HG03571 (cell line): ENCODE results near the gene LRMDA.
"Not testable (repeated sequence)": the region's sequence is repeated elsewhere in the genome, so short reads cannot be mapped to it uniquely, and the experiment has no call there.

Experiments
- ATAC-seq: cut with Tn5 transposase; IDR thresholded peaks from one replicate; pipeline ENCODE4 v1.9.1; 2021; ENCODE audit not compliant: unreplicated experiment

LRMDA gene

DNA sequence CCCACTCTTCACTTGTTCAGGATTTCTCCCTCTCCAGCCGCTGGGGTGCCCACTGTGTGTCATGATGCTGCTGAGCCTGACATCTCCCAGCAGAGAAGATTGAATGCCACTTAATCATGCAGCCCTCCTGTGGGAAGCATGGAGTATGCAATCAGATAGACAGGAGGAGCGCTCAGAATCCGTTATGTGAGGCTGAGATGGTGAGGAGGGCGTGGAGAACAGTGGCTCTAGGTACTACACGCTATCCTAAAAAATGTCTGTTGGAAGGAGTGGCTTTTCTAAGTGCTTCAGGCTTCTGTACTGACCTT lies 334.3 kb downstream of the LRMDA start:
- ATAC-seq: no peak

DNA sequence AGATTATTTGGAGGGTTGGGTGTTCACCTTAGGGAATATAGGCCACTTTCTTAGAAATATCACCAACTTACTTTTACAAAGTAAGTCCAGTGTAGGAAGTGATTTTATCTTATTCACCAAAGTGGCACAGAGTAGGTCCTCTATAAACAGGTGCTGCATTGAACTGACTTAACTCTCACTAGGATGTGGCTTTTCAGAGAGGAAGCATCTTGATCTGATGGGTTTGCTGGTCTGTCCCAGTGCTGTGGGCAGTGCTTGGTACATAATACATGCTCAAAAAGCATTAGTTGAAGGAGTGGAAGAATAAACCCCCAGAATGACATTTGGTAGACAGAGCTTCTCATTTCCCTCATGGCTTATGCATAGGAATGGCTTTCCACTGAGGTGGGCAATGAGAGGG lies 334.7 kb downstream of the LRMDA start:
- ATAC-seq: no peak

DNA sequence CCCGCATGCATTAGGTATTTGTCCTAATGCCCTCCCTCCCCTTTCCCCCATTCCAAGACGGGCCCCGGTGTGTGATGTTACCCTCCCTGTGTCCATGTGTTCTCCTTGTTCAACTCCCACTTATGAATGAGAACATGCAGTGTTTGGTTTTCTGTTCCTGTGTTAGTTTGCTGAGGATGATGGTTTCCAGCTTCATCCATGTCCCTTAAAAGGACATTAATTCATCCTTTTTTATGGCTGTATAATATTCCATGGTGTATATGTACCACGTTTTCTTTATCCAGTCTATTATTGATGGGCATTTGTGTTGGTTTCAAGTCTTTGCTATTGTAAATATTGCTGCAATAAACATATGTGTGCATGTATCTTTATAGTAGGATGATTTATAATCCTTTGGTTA lies 335.3 kb downstream of the LRMDA start:
- ATAC-seq: not testable (repeated sequence)

DNA sequence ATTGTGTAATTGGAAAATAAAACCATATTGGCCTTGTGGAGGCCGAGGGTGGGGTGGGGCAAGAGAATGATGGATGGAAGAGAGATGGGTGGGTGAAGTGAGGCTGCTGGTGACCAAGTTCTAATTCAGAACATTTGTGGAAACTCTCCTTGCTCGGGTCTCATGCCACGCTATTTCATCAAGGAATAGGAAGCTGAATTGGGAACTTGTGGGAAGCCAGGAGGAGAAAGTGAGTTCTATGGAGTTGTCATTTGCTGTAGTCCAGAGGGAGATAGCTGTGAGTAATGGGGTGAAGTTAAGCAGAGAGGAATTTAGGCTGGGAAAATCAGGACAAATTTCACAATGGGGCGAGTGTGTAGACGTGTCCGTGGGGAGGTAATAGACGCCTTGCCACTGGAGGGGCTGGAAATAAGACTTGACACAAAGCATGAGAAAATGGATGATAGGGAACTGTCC lies 339.2 kb downstream of the LRMDA start:
- no peak for ATAC-seq

DNA sequence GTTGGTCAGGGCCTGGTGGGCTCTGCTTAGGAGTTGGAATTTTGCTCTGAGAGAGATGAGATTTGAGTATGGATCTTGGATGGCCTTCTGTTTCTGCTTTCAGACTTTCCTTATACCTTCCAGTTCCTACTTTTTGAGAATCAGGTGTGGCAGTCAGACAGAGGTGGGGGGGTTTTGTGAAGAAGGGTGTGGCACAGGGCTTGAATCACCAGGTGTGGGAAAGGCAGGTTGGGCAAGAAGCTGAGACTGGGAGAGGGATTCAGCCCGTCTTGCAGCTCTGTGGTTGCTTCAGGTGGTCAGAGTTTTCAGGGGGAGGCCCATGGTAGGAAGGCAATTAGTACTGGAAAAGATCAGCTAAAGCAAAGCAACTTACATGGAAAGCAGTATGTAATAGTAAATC lies 340.2 kb downstream of the LRMDA start:
- ATAC-seq: no peak

DNA sequence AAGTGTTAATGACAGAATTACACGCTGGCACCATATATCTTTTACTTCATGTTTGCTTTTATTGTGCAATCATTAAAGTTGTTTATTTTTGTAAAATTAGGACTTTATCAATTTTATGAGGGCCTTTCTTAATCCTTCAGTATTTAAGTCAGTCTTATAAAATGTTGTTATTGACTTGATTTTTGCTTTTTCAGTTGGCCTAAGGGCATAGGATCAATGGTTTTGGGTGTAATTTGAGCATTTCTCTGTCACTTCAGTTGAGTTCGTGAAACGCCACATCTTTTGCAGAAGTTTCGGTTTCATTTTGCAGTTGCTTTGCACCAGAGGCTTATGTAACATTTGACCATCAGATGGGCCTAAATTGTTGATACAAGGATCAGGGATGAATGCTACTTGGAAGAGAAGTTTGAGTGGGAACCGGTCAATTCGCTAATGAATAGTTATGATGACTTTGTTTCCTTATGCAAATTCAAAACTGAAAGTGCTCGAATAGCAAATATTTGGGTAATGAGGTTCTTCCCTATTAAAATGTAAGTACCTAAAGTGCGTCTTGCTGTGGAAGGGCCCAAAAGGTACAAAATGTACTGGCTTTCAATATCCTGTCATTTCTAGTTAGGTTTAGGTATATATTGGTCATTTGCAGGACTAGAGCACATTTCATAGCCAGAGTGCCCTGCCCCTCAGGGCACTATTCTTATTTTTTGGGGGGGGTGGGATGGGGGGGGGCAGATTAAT lies 340.9 kb downstream of the LRMDA start:
- ATAC-seq: no peak

DNA sequence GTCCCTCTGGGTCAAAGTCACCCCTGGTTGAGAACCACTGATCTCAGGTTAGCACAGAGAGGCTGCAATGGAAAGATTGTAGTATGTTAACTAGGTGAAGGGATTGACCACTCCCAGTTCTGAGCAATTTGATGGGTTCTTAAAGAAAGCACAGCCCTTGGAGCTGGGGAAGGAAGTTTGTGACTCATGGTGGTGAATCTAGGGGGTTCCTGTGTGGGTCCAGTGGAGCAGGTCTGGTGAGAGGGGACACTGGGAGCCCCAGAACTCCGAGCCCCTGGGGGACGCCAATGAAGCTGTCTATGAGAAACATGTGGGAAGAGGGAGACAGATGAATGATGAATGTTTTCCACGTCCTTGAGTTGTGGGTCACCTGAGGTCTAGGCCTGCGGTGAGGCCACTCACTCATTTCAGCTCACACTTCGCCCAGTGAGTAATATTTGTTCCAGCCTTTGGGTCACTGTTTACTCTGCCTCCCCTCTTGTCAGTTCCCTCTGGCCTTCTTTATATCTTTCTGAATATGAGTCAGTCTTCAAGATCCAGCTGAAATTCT lies 341.9 kb downstream of the LRMDA start:
- ATAC-seq: no peak

DNA sequence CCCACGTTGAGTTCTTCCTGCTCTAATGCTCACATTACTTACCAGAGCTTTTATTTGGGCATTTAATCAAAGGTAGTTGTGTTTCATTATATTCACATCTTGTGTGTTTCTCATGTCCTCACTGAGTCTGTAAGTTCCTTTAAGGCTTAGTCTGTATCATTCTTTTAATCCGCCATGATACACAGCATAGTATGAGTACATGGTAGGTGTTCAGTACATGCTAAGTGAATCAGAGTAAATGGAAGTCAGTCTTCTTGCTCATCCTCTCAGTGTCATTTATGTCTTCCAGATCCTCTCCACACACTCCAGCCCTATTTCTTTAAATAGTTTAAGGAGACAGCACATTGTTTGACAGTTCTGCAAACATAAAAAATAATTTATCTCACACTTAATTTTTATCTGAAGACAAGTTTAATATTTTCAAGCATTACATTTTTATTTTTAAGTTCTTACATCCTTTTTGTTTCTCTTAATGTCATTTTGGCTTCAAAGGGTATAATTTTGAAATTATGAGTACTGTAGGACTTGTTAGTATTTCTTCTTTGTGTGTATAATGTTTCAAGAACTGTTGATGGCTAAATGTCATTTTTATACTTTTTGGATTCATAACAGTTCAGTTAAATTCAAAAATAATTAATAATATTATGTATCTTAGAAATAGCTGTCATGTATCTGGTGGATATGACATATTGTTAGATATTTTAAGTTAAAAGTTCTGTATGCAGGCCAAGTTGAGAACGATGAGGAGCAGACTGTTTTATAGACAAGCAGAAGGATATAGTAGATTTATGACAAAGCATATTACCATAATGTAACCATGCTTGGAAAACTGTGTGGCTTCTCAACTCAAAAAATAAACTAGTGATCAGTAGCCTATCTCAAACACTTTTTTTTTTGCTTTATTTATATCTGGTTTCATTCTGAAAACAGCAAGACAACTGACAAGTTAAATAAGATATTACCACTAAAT lies 342.7 kb downstream of the LRMDA start:
- no peak for ATAC-seq

DNA sequence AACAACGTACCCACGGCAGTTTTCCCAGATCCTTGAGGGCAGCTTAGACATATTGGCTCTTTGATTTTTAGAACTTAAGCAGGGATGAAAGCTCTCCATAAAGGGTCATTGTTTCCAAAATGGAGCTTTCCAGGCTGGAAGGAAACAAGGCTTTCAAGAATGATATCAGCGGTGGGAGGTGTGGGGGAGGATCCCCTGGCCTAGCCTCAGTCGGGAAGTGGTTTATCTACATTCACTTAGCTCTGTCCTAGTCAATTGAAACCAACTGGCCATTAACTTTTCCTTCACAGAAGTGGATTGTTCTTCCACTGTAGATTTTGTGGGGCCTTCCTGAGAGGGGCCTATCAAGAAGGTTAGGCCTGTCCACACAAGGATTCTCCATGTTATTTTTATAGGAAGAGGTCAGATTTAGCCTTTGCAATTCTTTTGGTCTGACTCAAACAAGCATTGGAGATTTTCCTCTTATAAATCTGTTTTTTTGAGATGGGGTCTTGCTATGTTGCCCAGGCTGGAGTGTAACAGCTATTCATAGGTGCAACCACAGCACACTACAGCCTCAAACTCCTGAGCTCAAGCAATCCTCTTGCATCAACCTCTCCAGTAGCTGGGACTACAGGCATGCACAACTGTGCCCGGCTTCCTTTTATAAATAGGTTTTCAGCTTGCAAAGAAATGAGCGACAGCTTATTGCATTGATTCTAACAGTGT lies 343.5 kb downstream of the LRMDA start:
- ATAC-seq: no peak

DNA sequence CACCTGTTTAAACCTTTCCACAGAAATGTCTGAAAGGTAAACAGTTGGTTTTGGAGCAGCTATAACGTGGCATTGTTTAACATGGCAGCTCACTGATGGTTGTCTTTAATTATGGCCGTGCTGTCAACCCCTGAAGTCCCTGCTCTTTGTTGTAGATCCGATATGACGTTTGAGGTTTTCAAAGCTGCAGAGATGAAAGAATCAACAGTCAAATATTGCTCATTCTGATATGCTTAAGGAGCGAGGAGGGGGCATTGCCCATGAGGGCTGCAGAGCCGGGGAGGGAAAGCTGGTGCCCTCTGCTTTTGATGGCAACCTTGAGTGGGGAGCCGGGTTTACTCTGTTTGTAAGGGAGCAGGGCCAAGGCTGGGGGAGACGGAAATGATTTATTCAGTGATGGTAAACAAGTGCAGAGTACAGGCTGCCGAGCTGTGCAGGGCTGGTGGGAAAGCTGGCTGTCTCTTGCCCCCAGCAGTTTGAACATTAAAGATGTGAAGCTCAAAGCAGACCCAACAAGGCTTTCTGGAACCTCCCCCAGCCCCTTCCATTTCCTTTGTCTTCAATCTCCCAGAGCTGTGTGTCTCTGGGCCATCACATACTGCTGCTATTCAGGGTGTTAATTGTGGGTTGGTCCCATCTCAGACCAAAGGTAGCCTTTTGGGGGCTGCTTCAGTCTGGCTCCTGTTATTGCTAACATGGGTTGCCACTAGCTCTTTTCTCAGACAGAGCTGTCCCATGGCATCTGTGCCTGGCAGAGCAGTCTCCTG lies 345.5 kb downstream of the LRMDA start:
- no peak for ATAC-seq

DNA sequence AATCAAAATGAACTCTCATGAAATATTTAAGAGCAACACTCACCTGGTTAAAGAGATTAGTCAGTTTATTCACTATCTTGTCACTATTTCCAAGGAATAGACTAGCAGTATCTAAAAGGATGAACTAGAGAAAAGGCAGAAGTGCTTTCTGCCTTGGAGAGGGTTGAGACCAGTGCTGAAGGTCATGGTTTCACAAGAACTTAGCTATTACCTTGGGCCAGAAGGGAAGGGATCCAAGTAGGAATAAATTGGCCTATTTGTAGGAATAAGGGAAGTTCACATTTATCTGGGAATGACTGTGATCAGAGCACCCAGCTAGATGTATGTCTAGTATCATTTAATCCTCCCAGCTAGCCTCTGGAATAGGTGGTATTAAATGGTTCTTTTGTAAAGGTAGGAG lies 347.2 kb downstream of the LRMDA start:
- no peak for ATAC-seq

DNA sequence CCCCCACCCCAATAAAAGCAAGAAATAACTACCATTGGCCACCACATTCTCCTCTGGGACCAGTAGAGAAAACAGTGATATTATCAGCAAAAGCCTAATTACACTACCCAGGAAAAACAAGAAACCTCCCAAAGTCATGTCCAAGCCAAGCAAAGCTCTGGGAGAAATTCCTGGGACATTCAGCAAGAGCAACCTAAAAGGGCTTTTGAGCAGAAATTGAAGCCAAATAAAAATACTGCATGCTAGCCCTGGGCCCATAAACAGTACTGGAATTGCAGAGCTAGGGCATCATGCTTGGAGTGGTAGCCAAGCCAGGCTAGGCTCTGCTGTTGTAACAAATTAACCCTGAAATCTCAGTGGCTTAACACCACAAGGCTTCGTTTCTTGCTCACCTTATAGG lies 347.9 kb downstream of the LRMDA start:
- ATAC-seq: no peak

DNA sequence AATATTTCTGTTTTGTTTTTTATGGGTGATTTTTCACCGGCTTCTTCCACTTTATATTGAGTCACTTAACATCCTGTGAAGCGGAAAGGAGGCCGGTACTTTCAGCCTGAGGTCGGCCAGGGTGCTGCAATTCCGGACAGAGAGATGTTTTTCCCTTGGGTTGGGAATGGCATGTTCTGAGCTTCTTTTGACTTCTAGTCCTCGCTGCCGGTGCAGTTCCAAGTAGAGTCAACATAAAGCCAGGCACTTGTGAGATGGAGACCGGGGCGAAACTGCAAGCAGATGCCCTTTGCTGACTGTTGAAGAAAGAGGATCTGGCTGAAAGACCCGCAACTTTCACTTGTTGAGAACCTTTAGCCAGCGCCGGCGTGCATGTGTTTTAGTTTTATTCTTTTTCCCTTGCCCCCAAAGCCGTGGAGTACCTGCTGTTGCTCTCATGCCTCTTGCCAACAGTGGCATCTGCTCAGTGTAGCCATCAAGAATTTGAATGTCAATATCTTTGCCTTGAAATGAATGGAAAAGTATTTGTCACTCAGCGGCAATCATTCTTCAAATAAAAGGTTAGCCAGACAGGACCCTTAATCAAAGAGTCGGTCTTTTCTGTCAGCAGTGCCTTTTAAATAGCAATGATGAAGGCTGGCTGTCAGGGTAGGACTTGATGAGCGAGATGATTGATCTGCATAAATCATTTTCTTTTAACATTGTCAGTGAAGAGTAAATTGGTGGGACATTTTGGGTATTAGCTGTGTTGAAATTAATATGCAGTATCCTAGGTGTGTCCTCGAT lies 351.2 kb downstream of the LRMDA start:
- ATAC-seq: no peak

DNA sequence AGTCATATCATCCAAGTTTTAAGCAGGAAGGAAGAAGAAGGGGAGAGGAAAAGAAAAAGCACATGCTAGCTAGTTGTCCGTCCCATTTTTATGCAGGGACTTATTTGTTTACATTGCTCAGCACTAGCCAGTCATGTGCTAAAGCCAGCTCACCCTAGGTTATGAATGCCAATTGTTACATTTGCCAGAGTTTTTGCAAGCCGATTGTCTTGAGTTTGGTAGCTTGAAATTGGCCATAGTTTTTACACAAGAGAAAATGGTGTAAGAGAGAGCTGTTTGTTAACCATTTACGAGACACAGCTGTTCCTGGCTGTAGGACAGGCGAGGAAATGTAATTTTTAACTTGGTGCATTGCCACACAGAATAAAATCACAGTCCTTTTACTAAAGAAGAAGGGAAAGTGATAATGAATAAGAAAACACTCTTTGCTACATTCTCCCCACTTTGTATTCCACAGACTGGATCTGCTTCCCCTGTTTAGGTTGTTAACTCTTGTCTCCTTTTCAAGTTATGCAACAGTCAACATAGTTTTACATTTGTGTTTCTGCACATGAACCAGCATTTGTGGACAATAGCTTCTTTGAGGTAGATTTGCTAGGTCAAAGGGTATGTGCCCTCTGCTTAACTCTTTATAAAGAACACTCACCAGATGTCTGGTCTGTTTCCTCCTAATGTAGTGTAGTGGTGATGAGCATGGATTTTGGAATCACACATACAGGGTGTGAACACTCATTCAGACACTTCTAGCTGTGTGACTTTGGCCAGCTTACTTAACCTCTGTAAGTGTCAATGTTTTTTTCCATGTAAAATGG lies 357.2 kb downstream of the LRMDA start:
- no peak for ATAC-seq

DNA sequence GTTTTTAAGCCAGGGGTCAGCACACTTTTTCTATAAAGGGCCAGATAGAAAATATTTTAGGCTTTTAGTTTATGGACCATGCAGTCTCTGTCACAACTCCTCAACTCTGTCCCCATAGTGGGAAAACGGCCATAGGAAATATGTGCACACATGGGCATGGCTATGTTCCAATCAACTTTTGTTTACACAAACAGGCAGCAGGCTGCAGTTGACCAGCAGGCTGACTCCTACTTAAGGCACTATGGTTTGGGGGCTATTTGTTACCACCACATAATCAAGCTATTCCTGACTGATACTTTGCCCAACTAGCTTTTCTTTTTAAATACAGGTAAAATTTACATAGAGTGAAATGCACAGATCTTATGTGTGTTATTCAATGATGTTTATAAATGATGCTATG lies 362.4 kb downstream of the LRMDA start:
- ATAC-seq: no peak

DNA sequence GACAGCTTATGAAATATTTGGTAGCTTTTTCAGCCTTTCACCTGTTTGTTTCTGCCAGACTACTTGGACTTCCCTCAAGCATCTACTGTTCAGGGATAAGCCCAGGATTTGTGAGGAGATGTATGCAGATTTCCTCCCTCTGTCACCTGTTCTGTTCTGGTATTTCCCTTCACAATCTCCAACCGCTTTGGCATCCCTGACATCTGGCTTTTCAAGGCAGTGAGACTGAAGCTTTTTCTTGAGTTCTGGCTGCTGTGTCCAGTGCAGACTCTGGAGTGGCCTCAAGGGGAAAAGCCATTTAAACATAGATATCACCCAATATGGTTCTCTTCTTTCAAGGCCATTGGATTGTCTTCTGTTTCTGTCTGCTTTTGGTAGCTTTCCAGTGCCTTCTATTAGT lies 369.7 kb downstream of the LRMDA start:
- no peak for ATAC-seq

DNA sequence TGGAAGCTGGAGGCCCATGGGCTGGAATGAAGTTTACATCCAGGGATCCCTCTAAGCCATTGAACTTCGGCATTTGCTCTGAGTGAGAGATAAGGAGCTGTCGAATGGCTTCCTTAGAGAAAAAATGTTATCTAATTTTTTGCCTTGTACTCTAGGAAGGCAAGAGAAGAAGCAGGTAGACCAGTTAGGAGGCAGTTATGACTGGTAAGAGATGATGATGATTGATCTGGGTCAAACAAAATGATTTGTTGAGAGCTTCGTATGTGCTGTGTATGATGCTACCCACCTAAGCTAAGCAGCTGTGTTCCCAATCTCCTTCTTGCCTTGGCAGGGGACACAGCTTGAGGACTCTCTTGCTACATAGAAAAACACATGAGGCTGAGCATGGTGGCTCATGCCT lies 370.2 kb downstream of the LRMDA start:
- no peak for ATAC-seq

DNA sequence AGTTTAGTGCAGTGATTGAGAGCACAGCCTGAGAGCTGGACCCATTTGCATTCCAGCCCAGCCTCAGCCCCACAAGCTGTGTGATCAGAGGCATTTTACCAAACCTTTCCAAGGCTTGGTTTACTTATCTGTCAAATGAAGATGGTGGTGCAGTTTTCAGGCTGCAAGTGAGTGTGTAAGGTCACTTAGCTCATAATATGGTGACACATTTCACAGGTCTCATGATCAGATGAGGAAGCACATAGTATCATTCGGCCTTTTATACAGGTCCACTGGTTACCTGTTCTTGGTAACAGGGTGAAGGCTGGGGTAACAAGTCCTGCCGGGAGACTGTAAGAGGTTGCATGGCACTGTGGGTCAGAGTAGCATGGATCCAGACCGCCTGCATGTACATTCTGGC lies 371.7 kb downstream of the LRMDA start:
- no peak for ATAC-seq
